NCI-H748 (cell line): Measurements from ENCODE around the gene TRIM67.
"Not testable (repeated sequence)": the region's sequence is repeated elsewhere in the genome, so short reads cannot be mapped to it uniquely, and the experiment has no call there.

Source experiments
- DNase-seq: peaks from one replicate; lab custom pipeline; 2025; ENCODE audit not compliant: unreplicated experiment; lab: John Stamatoyannopoulos, UW

Gene TRIM67

DNA sequence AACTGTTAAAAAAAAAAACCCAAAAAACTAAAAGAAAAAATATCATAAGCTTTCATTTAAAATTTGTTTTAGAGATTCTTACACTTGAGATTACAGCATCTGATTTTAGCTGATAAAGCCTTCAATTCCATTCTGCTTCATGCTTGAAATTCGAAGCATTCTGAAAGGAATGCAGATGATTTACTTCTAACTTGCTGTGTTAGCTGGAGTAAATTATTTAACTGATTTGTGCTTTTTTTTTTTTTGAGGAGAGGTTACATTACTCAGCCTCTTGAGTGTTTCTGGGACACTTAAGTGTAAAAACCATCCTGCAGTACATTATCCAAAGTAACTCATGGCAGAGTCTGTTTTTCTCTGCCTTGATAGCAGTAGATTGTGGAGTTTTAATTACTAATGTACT lies 4.5 kb upstream of the TRIM67 start:
- no peak for DNase-seq

DNA sequence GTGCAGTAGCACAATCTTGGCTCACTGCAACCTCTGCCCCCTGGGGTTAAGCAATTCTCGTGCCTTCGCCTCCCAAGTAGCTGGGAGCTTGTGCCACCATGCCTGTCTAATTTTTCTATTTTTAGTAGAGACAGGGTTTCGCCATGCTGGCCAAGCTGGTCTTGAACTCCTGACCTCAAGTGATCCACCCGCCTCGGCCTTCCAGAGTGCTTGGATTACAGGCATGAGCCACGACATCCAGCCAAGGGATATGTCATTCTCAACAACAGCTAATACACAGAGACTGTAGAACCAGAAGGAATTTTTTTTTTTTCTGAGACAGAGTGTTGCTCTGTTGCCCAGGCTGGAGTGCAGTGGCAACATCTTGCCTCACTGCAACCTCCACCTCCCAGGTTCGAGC lies 3.7 kb upstream of the TRIM67 start:
- not testable (repeated sequence) for DNase-seq

DNA sequence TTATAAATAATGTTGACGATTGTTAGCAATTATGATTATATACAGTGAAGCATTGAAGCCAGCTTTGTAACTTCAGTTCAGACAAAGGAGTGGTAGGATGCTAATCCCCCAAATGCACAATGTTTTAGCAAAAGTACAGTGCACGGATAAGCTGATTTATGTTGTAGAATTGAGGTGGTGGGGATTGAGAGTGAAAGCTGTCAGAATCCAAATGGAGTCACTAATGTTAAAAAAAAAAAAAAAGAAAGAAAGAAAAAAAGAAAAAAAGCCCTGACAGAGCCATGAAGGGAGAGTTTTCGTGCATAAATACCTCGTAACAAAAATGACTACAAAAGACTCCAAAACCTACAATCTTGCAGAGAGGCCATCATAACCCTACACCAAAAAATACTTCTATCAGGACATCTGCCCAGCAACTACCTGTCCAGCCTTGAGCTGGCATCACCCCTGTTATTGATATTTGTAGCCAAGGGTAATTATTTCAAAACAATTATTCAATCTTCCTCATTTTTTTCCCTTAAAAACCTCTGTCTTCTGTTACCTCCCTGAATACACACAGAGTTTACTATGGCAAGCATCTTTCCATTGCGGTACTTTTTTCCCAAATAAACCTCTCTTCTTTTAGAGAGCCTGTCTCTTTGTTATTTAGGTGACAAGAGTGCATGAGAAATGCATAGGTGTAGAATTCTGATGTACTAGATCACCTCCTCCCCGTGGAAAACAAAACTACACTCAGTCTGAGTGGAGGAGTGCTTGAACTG lies 2.5 kb upstream of the TRIM67 start:
- no peak for DNase-seq

DNA sequence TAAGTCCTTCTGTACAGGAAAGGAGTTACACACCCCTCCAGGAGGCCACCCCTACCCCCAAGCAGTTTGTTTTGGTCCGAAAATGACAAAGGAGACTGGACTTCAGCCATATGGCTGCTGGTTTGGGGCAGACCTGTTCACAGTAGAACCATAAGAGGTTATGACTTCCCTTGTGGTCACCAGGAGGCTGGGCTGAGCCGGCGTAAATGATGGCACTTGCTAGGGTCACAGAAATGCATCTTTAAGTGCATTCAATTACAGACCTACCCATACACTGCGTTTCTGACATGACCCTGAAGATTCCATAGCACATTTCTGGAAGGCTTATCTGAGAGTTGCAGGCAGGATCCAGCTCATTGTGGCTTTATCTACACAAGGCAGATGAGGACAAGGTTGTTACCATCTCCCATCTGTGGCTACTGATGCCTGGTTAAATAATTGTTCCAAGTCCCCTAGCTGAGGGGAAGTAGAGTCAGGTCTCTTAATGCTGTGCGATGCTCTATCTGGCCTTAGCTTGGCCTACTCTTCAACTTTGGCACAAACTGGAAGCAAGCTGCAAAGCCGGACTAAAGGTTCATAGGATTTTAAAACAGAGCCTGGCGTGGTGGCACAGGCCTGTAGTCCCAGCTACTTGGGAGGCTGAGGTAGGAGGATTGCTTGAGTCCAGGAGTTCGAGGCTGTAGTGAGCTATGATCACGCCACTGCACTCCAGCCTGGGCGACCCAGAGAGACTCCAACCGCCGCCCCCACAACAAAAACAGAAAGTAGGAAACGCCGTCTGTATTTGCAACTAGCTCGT lies 1.7 kb upstream of the TRIM67 start:
- DNase-seq, result no peak

GRCh38 chr1:231160895-231161666 lies 777 bp upstream of the TRIM67 start:
- peak; percentile 62 for DNase-seq

DNA sequence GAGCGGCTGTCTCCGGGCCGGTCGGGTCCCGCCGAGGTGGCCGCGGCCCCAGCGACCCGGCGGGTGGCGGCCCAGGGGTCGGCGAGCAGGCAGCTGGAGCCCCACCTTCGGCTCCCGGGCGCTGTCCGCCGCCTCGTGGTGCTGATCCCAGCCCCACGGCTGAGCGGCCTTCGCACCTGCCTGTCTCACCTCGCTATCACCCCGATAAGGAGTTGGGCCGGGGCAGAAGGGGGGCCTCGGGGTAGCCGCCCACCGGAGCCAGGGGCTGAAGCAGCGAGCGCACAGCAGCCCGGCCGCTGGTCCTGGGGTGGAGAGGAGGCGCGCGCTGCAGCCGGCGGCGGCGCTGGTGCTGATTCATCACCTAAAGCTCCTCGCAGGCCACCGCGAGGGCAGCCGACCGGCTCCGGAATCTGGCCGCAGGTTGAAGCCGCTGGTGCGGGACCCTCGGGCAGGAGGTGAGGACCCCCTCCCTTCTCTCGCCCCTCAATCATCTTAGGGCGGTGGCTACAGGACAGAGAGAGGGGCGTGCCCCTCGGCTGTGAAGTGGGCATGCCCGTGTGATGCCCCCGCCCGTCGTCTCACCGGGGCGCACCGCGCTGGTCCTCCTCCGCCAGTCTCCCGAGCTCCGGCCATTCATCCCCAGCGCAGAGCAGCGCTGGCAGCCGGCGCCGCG lies 575 bp downstream of the TRIM67 start:
- DNase-seq, result peak; percentile 69

GRCh38 chr1:231162970-231163829 lies 1.3 kb downstream of the TRIM67 start:
- peak; percentile 61 for DNase-seq

- DNase-seq, result no peak
Observed at GRCh38 chr1:231163830-231164427, 2.1 kb downstream of the TRIM67 start.

DNA sequence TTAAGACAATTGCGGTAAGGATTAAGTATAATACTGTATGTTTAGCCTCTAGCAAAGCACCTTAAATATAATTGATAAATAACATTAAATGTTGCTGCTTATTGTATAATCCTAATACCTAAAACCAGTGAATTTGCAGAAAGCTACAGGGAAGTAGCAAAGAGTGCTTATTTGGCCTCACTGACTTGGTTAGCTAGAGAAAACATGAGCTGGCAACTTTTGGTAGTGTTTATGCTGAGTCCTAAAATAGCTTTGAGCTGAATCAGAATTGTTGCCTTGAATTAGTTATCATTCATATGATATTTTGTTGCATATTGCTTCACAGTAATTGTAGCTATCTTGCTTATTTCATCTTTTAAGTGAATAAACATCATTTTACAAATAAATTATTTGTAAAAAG lies 3.5 kb downstream of the TRIM67 start:
- no peak for DNase-seq

DNA sequence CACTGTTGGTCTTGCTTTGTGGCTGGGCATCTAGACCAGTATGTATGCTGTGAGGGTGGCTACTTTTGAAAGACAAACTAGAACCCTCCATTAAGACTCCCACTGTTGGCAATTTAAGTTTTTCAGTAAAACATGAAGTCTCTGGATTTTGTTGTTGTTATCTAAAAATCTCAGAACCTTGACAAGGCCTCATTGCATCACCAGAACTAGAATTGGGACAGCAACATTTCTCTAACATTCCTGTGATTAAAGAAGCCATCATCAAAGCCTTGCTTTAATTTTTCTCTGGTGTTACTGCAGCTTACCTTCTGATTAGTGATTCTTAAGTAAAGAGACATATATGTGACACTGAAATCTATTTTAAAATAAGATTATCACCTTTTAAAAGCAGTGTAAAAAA lies 4.5 kb downstream of the TRIM67 start:
- no peak for DNase-seq

GRCh38 chr1:231170875-231171274 lies 9.0 kb downstream of the TRIM67 start:
- DNase-seq, result no peak

- no peak for DNase-seq
Observed at GRCh38 chr1:231171623-231172197, 9.9 kb downstream of the TRIM67 start.

- no peak for DNase-seq
Observed at GRCh38 chr1:231172411-231172810, 10.6 kb downstream of the TRIM67 start.

- DNase-seq, result no peak
Observed at GRCh38 chr1:231176421-231176820, 14.6 kb downstream of the TRIM67 start.

DNA sequence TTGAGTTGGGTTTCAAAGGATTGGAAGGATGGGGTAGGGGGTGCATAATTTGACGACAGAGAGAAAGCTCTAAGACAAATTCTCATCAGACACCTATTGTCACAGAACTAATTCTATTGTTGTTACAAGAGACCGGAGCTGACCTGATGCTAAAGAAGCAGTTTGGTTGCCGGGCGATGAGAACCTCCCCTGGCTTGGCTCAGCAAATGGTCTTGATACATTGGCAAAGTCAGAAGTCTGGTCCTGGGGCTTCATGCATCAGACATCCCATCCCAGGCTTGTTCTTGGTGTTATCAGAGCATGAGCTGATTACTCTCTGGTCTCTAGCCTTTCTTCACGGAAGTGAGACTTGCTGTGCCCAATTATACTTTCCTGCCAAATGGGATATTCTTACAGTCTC lies 15.4 kb downstream of the TRIM67 start:
- DNase-seq, result peak; percentile 20

- DNase-seq, result no peak
Observed at GRCh38 chr1:231177936-231178335, 16.1 kb downstream of the TRIM67 start.

GRCh38 chr1:231178970-231179369 lies 17.1 kb downstream of the TRIM67 start:
- no peak for DNase-seq

- DNase-seq, result no peak
Observed at GRCh38 chr1:231180034-231180433, 18.2 kb downstream of the TRIM67 start.

DNA sequence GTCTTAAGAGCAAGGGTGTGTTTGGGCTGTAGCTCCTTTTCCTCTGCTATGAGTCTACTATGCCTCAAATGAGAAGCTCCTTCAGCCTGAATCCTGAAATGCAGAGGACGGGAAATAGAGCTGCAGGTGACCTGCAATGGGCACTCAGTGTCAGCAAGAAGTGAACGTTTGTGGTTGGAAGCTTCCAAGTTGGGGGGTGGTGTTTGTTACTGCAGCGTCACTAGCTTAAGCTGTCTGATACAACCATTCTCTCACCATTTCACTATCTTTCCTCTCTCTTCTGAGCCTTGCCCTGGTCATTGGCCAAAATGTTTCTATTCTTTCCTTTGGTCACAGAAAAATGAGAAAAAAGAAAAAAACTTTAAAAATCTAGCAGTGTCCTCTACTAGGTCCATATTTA lies 19.4 kb downstream of the TRIM67 start:
- DNase-seq, result no peak
